Stimulated activated CD4-positive, alpha-beta T cell treated with anti-CD3 and anti-CD28 coated beads, Interleukin-2, amount 100 ng/mL, for 24 hours (primary cell): ENCODE results near the gene NTNG1.

Experiments used
- DNase-seq, 2 donors: peaks; one replicate each; pipeline ENCODE4 v3.0.0-alpha.2; 2020

Gene NTNG1

GRCh38 chr1:107344268-107344760, 203.5 kb downstream of the NTNG1 start:
- no peak for DNase-seq

- DNase-seq, result no peak
Observed at GRCh38 chr1:107344836-107345235, 204.0 kb downstream of the NTNG1 start.

- DNase-seq, result no peak
Observed at GRCh38 chr1:107352850-107353249, 212.0 kb downstream of the NTNG1 start.

GRCh38 chr1:107357376-107357775, 216.5 kb downstream of the NTNG1 start:
- DNase-seq, result no peak

GRCh38 chr1:107358619-107359327, 217.9 kb downstream of the NTNG1 start:
- no peak for DNase-seq

- DNase-seq, result no peak
Observed at GRCh38 chr1:107359472-107360241, 218.8 kb downstream of the NTNG1 start.

- no peak for DNase-seq
Observed at GRCh38 chr1:107362468-107363140, 221.8 kb downstream of the NTNG1 start.

GRCh38 chr1:107363154-107363553, 222.3 kb downstream of the NTNG1 start:
- DNase-seq, result no peak

GRCh38 chr1:107365527-107366240, 224.8 kb downstream of the NTNG1 start:
- no peak for DNase-seq

GRCh38 chr1:107378426-107378825, 237.6 kb downstream of the NTNG1 start:
- DNase-seq, result no peak

- DNase-seq, result no peak
Observed at GRCh38 chr1:107378866-107379265, 238.0 kb downstream of the NTNG1 start.

- DNase-seq, result no peak
Observed at GRCh38 chr1:107379826-107380225, 239.0 kb downstream of the NTNG1 start.

GRCh38 chr1:107389410-107390396, 248.9 kb downstream of the NTNG1 start:
- DNase-seq, result no peak

- DNase-seq, result no peak
Observed at GRCh38 chr1:107394301-107394700, 253.5 kb downstream of the NTNG1 start.

- DNase-seq, result no peak
Observed at GRCh38 chr1:107401704-107402103, 260.9 kb downstream of the NTNG1 start.

GRCh38 chr1:107404756-107405155, 263.9 kb downstream of the NTNG1 start:
- no peak for DNase-seq

GRCh38 chr1:107405236-107405635, 264.4 kb downstream of the NTNG1 start:
- no peak for DNase-seq

GRCh38 chr1:107407011-107407410, 266.2 kb downstream of the NTNG1 start:
- DNase-seq, result no peak

GRCh38 chr1:107413546-107413945, 272.7 kb downstream of the NTNG1 start:
- DNase-seq, result no peak

GRCh38 chr1:107413951-107414350, 273.1 kb downstream of the NTNG1 start:
- no peak for DNase-seq

GRCh38 chr1:107414550-107414949, 273.7 kb downstream of the NTNG1 start:
- DNase-seq, result no peak

- DNase-seq, result no peak
Observed at GRCh38 chr1:107415241-107415640, 274.4 kb downstream of the NTNG1 start.
